Heart right ventricle (tissue), 16 donors: ENCODE results near the gene ADORA1. TPM values are rescaled to one million over a fixed set of nuclear protein-coding genes. Genes with fewer than 3 reads are reported as not detected.

Source experiments
- ATAC-seq, 8 donors: fragments of 200-7000 bp; cut with Tn5 transposase; one replicate each; pipeline ENCODE4 v1.9.1; 2020; ENCODE audit warnings: mild to moderate bottlenecking in 8 of 8, moderate library complexity in 8 of 8, moderate number of reproducible peaks in 1 of 8
- DNase-seq, 2 donors: peaks; one replicate each; pipeline ENCODE4 v3.0.0-alpha.2; 2020
- H3K27ac ChIP-seq, 10 donors: fragments of 200-600 bp; sonication (generic) in 2 of 10; one replicate each; pipeline versions ENCODE4 v1.5.0 to v1.8.0; 2020 to 2022; ENCODE audit warnings: mild to moderate bottlenecking in 3 of 10
- H3K27me3 ChIP-seq, 7 donors: fragments of 200-600 bp; one replicate each; pipeline ENCODE4 v1.8.0; 2021 to 2022; ENCODE audit warnings: mild to moderate bottlenecking in 2 of 7
- H3K36me3 ChIP-seq, 9 donors: fragments of 200-600 bp; sonication (generic) in 1 of 9; one replicate each; pipeline versions ENCODE4 v1.5.0 to v1.8.0; 2020 to 2022; ENCODE audit warnings: mild to moderate bottlenecking in 2 of 9
- H3K4me1 ChIP-seq, 9 donors: fragments of 200-600 bp; sonication (generic) in 1 of 9; one replicate each; pipeline versions ENCODE4 v1.5.0 to v1.8.0; 2020 to 2022; ENCODE audit warnings: mild to moderate bottlenecking in 4 of 9
- H3K4me3 ChIP-seq, 10 donors: fragments of 200-600 bp; sonication (generic) in 2 of 10; one replicate each; pipeline versions ENCODE4 v1.5.0 to v1.8.0; 2020 to 2022; ENCODE audit warnings: mild to moderate bottlenecking in 7 of 10, moderate library complexity in 2 of 10
- H3K9me3 ChIP-seq, 11 donors: fragments of 200-600 bp in 10 of 11; sonication (generic) in 2 of 11; one replicate each; pipeline versions ENCODE4 v1.5.0 to v1.8.0; 2013 to 2022; ENCODE audit warnings: mild to moderate bottlenecking in 2 of 11, control low read depth in 1 of 11, moderate library complexity in 1 of 11
- WGBS, 2 donors: extraction: QIAGEN DNeasy Blood & Tissue Kit; methylation state at CpG; one replicate each; pipeline ENCODE4 v1.1.7; 2013; ENCODE audit warnings: inconsistent platforms in 1 of 2; 5-methylcytosine and 5-hydroxymethylcytosine counted together
- intact Hi-C, 10 donors: fragments of 100-400 bp; cut with DNase I; formaldehyde crosslinking; loops; one replicate each; pipeline versions ENCODE4 v1.11.1 to v1.14.2; 2022
- polyA plus RNA-seq, 2 donors: library from polyadenylated mRNA; stranded (reverse); fragments of 200-250 nt; gene quantifications; one replicate each; pipeline ENCODE4 v1.2.3, GENCODE V29; 2013
- total RNA-seq, 10 donors: library from RNA; stranded (reverse); fragmentation: NEBNext Ultra II Directional in 3 of 10; extraction: Animal tissue kit (Norgen Biotek cat#: 25700) in 3 of 10; gene quantifications; one replicate each; pipeline versions ENCODE4 v1.2.1 to v1.2.4, GENCODE V29; 2021 to 2023
- TF ChIP-seq, protein P1 (sequence below), 9 donors: fragments of 200-600 bp; sonication (generic) in 2 of 9; IDR thresholded peaks; one replicate each; pipeline versions ENCODE4 v1.5.0 to v1.8.0; 2021 to 2022; ENCODE audit warnings: antibody characterized with exemption in 9 of 9, mild to moderate bottlenecking in 5 of 9, moderate library complexity in 1 of 9
- donor health status: Arrhythmogenic right ventricular cardiomyopathy.
- donor health status: ischemic (EF 13 %, LVEDD 7.1; RV severe dilation, severe dysfunction).
- donor health status: healthy with polysubstance abuse.
- donor health status: DM: no; HTN: yes; CAD: no.
- donor health status: DM: no; HTN: no; CAD: no.
- donor health status: ischemic (EF 25% LVEDD 6.9; RV normal size, moderate dysfunction).
- donor health status: ischemic (EF 25% LVEDD 5.7; RV mildly dilated, moderate dysfunction).
- donor health status: healthy.
- donor health status: DM: yes; HTN: yes; CAD: no.
- donor health status: Ischemic cardiomyopathy.
- donor health status: ischemic (EF 35%, LVEDD 5.7; RV mildly dilated, moderate dysfunction).
- donor health status: nonischemic (EF 11% LVEDD 7.7; RV severe dilation, severe dysfunction).
- donor health status: DM: yes; HTN: yes; CAD: no.
- donor health status: PGD.
- donor health status: ischemic (EF 29% LVEDD 5.4; RV normal size, mild dysfunction).
- donor health status: nonischemic (EF 23%, LVEDD 6.1; RV moderate dilation, normal function).

Gene ADORA1
- total and polyA plus RNA-seq, 12 donors, result 1.8 to 12.2 (median 8.9) TPM

- H3K4me3 ChIP-seq, result no peak overlapping the region
- peak in 1 of 2 donors; percentile 1 for DNase-seq
- H3K36me3 ChIP-seq, result no peaks in the 10 kb centered on the region
- H3K27ac ChIP-seq, result no peak overlapping the region
- no peaks in the 10 kb centered on the region for H3K27me3 ChIP-seq
- TF ChIP-seq, protein P1, sequence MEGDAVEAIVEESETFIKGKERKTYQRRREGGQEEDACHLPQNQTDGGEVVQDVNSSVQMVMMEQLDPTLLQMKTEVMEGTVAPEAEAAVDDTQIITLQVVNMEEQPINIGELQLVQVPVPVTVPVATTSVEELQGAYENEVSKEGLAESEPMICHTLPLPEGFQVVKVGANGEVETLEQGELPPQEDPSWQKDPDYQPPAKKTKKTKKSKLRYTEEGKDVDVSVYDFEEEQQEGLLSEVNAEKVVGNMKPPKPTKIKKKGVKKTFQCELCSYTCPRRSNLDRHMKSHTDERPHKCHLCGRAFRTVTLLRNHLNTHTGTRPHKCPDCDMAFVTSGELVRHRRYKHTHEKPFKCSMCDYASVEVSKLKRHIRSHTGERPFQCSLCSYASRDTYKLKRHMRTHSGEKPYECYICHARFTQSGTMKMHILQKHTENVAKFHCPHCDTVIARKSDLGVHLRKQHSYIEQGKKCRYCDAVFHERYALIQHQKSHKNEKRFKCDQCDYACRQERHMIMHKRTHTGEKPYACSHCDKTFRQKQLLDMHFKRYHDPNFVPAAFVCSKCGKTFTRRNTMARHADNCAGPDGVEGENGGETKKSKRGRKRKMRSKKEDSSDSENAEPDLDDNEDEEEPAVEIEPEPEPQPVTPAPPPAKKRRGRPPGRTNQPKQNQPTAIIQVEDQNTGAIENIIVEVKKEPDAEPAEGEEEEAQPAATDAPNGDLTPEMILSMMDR (IDR thresholded peaks at IDR 0.05), result peak in 4 of 9 donors; percentile 25 to 48 (median 30)
- H3K4me1 ChIP-seq, result peaks cover 0 to 13% (median 0%) of the 10 kb centered on the region in 9 donors
- no peak for ATAC-seq
- no peaks in the 10 kb centered on the region for H3K9me3 ChIP-seq
- intact Hi-C loops, result no loop called here
- WGBS, 2 donors, result 90 to 93% methylated on average over 14 of the region's 14 CpGs
Measured at GRCh38 chr1:203084588-203085527, 42.7 kb upstream of the ADORA1 start.

GRCh38 chr1:203085528-203086406, 41.8 kb upstream of the ADORA1 start, which contains the start of gene MYOG:
Gene MYOG, minus strand, starts transcription at chr1:203086012. Its CDS starts 51 bp downstream, at chr1:203085961.
- TF ChIP-seq, protein P1 (IDR thresholded peaks at IDR 0.05), result no peak
- WGBS, 2 donors, result 86 to 90% methylated on average over 36 of the region's 36 CpGs
- ATAC-seq, result peak in 1 of 8 donors; percentile 32

DNA sequence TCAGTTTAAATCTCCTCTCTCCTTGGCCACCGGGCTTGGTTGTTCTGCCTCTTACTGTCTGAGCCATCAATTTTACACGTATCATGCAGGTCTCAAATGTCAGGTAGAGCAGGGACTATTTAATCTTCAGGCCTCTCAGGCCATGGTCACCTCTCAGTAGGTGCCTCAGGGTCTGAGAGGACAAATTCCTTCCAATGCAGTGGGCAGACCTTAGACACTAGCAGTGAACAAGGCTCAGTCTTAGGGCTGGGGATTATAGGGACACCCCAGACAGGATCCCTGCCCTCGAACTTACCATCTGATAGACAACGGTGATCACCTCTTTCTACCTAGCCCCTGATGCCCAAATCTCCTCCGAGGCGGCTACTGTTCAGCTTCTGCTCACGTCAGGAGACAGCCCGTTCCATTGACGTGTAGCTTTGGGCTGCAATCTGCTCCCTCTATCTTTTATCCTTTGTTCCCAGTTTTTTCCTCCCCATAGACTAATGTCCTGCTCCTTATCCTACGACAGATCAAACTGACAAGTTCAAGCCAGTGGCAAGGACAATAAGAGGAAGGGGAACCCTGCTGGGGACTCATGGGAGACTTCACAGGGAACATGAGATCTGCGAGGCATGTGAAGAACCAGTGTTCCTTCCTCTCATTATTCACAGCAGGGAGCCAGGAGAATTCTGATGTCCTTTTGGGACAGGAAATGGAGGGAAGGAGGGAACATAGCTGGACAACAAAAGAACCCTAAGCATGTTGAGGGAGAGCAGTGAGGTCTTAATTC, 40.3 kb upstream of the ADORA1 start:
- Histone ChIP-seq H3K36me3 (no peaks in the 10 kb centered on the region), H3K4me1 (peaks cover 0 to 13% (median 0%) of the 10 kb centered on the region in 9 donors), H3K9me3 (no peaks in the 10 kb centered on the region), H3K27me3 (no peaks in the 10 kb centered on the region), H3K27ac (no peak overlapping the region), H3K4me3 (no peak overlapping the region)
- intact Hi-C loops, result no loop called here
- 65 to 75% methylated on average over 11 of the region's 11 CpGs for WGBS, 2 donors
- DNase-seq (no peak), ATAC-seq (peak in 2 of 8 donors; percentile 24 to 33)
- TF ChIP-seq, protein P1 (IDR thresholded peaks at IDR 0.05), result no peak

More at GRCh38 chr1:203085528-203086406, 41.8 kb upstream of the ADORA1 start, which contains the start of gene MYOG:
- no peaks in the 10 kb centered on the region for H3K36me3 ChIP-seq
- intact Hi-C loops, result no loop called here
- H3K4me1 ChIP-seq, result peaks cover 0 to 13% (median 0%) of the 10 kb centered on the region in 9 donors
- H3K4me3 ChIP-seq, result no peak within 1 kb of the TSS
- no peaks in the 10 kb centered on the region for H3K27me3 ChIP-seq
- no peaks in the 10 kb centered on the region for H3K9me3 ChIP-seq
- no peak within 1 kb of the TSS for H3K27ac ChIP-seq
- no peak for DNase-seq
